Neural cell (in vitro differentiated cells): Measurements from ENCODE around the gene VASN.

Experiments used
- CTCF ChIP-seq: fragments of 450-650 bp; IDR thresholded peaks from 2 replicates; pipeline ENCODE4 v1.5.1; 2014; ENCODE audit warnings: antibody characterized with exemption, mild to moderate bottlenecking, moderate library complexity; ENCODE audit not compliant: poor library complexity, severe bottlenecking
- EP300 ChIP-seq: fragments of 450-650 bp; conservative IDR thresholded peaks from 2 replicates; pipeline ENCODE4 v1.6.1; 2014; ENCODE audit warnings: antibody characterized with exemption, mild to moderate bottlenecking, moderate library complexity; ENCODE audit not compliant: poor library complexity, severe bottlenecking
- EZH2 ChIP-seq: fragments of 200-600, 300-800 bp; shearing (Covaris generic), sonication (generic); IDR thresholded peaks from 2 replicates; pipeline ENCODE4 v1.6.1; 2014; ENCODE audit warnings: antibody characterized with exemption, low read length, borderline replicate concordance, mild to moderate bottlenecking; ENCODE audit not compliant: insufficient read depth, poor library complexity, severe bottlenecking
- MXI1 ChIP-seq: fragments of 450-650 bp; conservative IDR thresholded peaks from 2 replicates; pipeline ENCODE4 v1.6.1; 2014; ENCODE audit warnings: antibody characterized with exemption, mild to moderate bottlenecking; ENCODE audit not compliant: poor library complexity, severe bottlenecking
- POLR2AphosphoS5 ChIP-seq: IDR thresholded peaks from 2 replicates; pipeline ENCODE4 v1.6.1; 2012
- RAD21 ChIP-seq: fragments of 450-650 bp; conservative IDR thresholded peaks from 2 replicates; pipeline ENCODE4 v1.6.1; 2014; ENCODE audit warnings: antibody characterized with exemption, mild to moderate bottlenecking, moderate library complexity
- REST ChIP-seq: IDR thresholded peaks from 2 replicates; pipeline ENCODE4 v1.6.1; 2012; ENCODE audit warnings: borderline replicate concordance
- SMC3 ChIP-seq: fragments of 450-650 bp; conservative IDR thresholded peaks from 2 replicates; pipeline ENCODE4 v1.6.1; 2014; ENCODE audit warnings: antibody characterized with exemption, mild to moderate bottlenecking, moderate library complexity; ENCODE audit not compliant: poor library complexity
- TAF1 ChIP-seq: IDR thresholded peaks from 2 replicates; pipeline ENCODE4 v1.6.1; 2012; ENCODE audit warnings: low read depth

- TF ChIP-seq CTCF (no peak), POLR2AphosphoS5 (no peak), EZH2 (no peak), REST (no peak), MXI1 (no peak), TAF1 (no peak), RAD21 (no peak), EP300 (no peak), SMC3 (no peak)
Observed at GRCh38 chr16:4426722-4427372, 55.2 kb downstream of the VASN start.
